Nephron progenitor cell (in vitro differentiated cells): Measurements from ENCODE around the gene ARHGAP21.

Experiments used
- DNase-seq: peaks from one replicate; pipeline ENCODE4 v3.0.0; 2021
- H3K27ac Mint-ChIP-seq: 2 replicates; pipeline ENCODE4 v1.8.0; 2021; ENCODE audit warnings: mild to moderate bottlenecking, moderate library complexity, mixed read lengths
- H3K27me3 Mint-ChIP-seq: 2 replicates; pipeline ENCODE4 v1.8.0; 2021; ENCODE audit warnings: mild to moderate bottlenecking, low read depth, mixed read lengths; ENCODE audit not compliant: poor library complexity
- H3K36me3 Mint-ChIP-seq: 2 replicates; pipeline ENCODE4 v1.8.0; 2021; ENCODE audit warnings: low read depth, mixed read lengths
- H3K4me1 Mint-ChIP-seq: 2 replicates; pipeline ENCODE4 v1.8.0; 2021; ENCODE audit warnings: mixed read lengths
- H3K4me3 Mint-ChIP-seq: 2 replicates; pipeline ENCODE4 v1.8.0; 2021; ENCODE audit warnings: mild to moderate bottlenecking, moderate library complexity, mixed read lengths
- H3K9me3 Mint-ChIP-seq: 2 replicates; pipeline ENCODE4 v1.8.0; 2021; ENCODE audit warnings: mild to moderate bottlenecking, moderate library complexity, mixed read lengths
- CTCF ChIP-seq: fragments of 200-600 bp; sonication (generic); IDR thresholded peaks from 2 replicates; pipeline ENCODE4 v1.5.0; 2021; ENCODE audit warnings: antibody characterized with exemption

ARHGAP21 gene

GRCh38 chr10:24554036-24554435 is 169.7 kb downstream of the ARHGAP21 start:
- no peak for TF ChIP-seq CTCF
- DNase-seq = no peak

GRCh38 chr10:24553051-24553612 is 170.6 kb downstream of the ARHGAP21 start:
- DNase-seq = no peak
- no peak overlapping the region for H3K27ac Mint-ChIP-seq
- H3K36me3 Mint-ChIP-seq = peaks cover 9% of the 10 kb centered on the region
- no peak overlapping the region for H3K4me3 Mint-ChIP-seq
- H3K4me1 Mint-ChIP-seq = peaks cover 31% of the 10 kb centered on the region
- no peaks in the 10 kb centered on the region for H3K9me3 Mint-ChIP-seq
- H3K27me3 Mint-ChIP-seq = peaks cover 18% of the 10 kb centered on the region
- no peak for TF ChIP-seq CTCF

More at GRCh38 chr10:24554036-24554435, 169.7 kb downstream of the ARHGAP21 start:
- Mint-ChIP-seq H3K27ac (no peak overlapping the region), H3K9me3 (no peaks in the 10 kb centered on the region), H3K27me3 (peaks cover 20% of the 10 kb centered on the region), H3K36me3 (peaks cover 8% of the 10 kb centered on the region), H3K4me3 (no peak overlapping the region), H3K4me1 (peaks cover 31% of the 10 kb centered on the region)

GRCh38 chr10:24552346-24553016 is 171.2 kb downstream of the ARHGAP21 start:
- Mint-ChIP-seq H3K36me3 (peaks cover 9% of the 10 kb centered on the region), H3K4me3 (no peak overlapping the region), H3K4me1 (peaks cover 31% of the 10 kb centered on the region), H3K27me3 (peaks cover 18% of the 10 kb centered on the region), H3K27ac (no peak overlapping the region), H3K9me3 (no peaks in the 10 kb centered on the region)
- TF ChIP-seq CTCF = peak; percentile 34
- DNase-seq = peak; percentile 45

- no peaks in the 10 kb centered on the region for H3K9me3 Mint-ChIP-seq
- H3K36me3 Mint-ChIP-seq = peaks cover 12% of the 10 kb centered on the region
- no peak for TF ChIP-seq CTCF
- no peak overlapping the region for H3K4me3 Mint-ChIP-seq
- H3K27me3 Mint-ChIP-seq = peaks cover 18% of the 10 kb centered on the region
- no peak for DNase-seq
- H3K4me1 Mint-ChIP-seq = peaks cover 24% of the 10 kb centered on the region
- no peak overlapping the region for H3K27ac Mint-ChIP-seq
These were observed 172.5 kb downstream of the ARHGAP21 start for GRCh38 chr10:24551161-24551560.

- TF ChIP-seq CTCF = no peak
- Mint-ChIP-seq H3K27ac (peak overlapping the region; percentile 70), H3K9me3 (no peaks in the 10 kb centered on the region), H3K4me1 (peaks cover 21% of the 10 kb centered on the region), H3K27me3 (peaks cover 18% of the 10 kb centered on the region), H3K4me3 (no peak overlapping the region), H3K36me3 (peaks cover 17% of the 10 kb centered on the region)
- DNase-seq = no peak
These were observed 173.0 kb downstream of the ARHGAP21 start for GRCh38 chr10:24550680-24551079.

GRCh38 chr10:24545585-24545984 is 178.1 kb downstream of the ARHGAP21 start:
- H3K27me3 Mint-ChIP-seq = peaks cover 2% of the 10 kb centered on the region
- no peak overlapping the region for H3K27ac Mint-ChIP-seq
- peaks cover 9% of the 10 kb centered on the region for H3K4me1 Mint-ChIP-seq
- TF ChIP-seq CTCF = no peak
- no peak for DNase-seq
- no peak overlapping the region for H3K4me3 Mint-ChIP-seq
- H3K36me3 Mint-ChIP-seq = peaks cover 65% of the 10 kb centered on the region
- H3K9me3 Mint-ChIP-seq = no peaks in the 10 kb centered on the region
